Adipose tissue (tissue), 3 donors: ENCODE measurements around the gene PCDHA7. TPM values are rescaled to one million over a fixed set of nuclear protein-coding genes. Genes with fewer than 3 reads are reported as not detected.

Source experiments
- H3K27ac ChIP-seq: one replicate; pipeline ENCODE4 v1.5.1; 2013; ENCODE audit warnings: low read depth, low read length
- WGBS, 3 donors: extraction: QIAGEN DNeasy Blood & Tissue Kit; methylation state at CpG; one replicate each; pipeline ENCODE4 v1.1.7; 2013; 5-methylcytosine and 5-hydroxymethylcytosine counted together
- polyA plus RNA-seq, 3 donors: library from polyadenylated mRNA; stranded (reverse); fragments of 200-250 nt; gene quantifications; one replicate each; pipeline ENCODE4 v1.2.3, GENCODE V29; 2013
- donor health status: healthy with polysubstance abuse.
- donor health status: Bipolar disorder and iron deficiency.
- donor health status: healthy.

Gene PCDHA7
- polyA plus RNA-seq, 3 donors = 0.10 to 0.22 (median 0.14) TPM

DNA sequence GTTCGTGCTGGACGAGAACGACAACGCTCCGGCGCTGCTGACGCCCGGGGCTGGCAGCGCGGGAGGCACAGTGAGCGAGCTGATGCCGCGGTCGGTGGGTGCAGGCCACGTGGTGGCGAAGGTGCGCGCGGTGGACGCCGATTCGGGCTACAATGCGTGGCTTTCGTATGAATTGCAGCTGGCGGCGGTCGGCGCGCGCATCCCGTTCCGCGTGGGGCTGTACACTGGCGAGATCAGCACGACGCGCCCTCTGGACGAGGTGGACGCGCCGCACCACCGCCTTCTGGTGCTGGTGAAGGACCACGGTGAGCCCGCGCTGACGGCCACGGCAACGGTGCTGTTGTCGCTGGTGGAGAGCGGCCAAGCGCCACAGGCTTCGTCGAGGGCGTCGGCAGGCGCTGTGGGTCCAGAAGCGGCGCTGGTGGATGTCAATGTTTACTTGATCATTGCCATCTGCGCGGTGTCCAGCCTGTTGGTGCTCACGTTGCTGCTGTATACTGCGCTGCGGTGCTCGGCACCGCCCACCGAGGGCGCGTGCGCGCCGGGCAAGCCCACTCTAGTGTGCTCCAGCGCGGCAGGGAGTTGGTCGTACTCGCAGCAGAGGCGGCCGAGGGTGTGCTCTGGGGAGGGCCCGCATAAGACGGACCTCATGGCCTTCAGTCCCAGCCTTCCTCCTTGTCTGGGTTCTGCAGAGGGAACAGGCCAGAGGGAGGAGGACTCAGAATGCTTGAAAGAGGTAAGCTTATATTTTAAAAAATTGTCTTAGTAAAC is 50.0 kb downstream of the PCDHA7 start:
- H3K27ac ChIP-seq = no peak overlapping the region
- 30 to 41% (median 33%) methylated on average over 67 to 79 of the region's 79 CpGs for WGBS, 3 donors

Other genes starting within 250 kb of the PCDHA7 start
- gene CD14, start 201.1 kb upstream of the PCDHA7 start, polyA plus RNA-seq = 100 to 1,000 TPM in 1 of 3 donors, 10 to 100 TPM in 2; 14.1 to 162 (median 73.4) TPM
- gene TMCO6, start 194.8 kb upstream of the PCDHA7 start, polyA plus RNA-seq = 10 to 100 TPM; 12.6 to 18.7 (median 17.5) TPM
- 100 to 1,000 TPM in 2 of 3 donors, 10 to 100 TPM in 1; 89.9 to 200 (median 187) TPM for gene NDUFA2, start 186.6 kb upstream of the PCDHA7 start, polyA plus RNA-seq
- 10 to 100 TPM; 39.8 to 70.2 (median 65.8) TPM for gene IK, start 186.4 kb upstream of the PCDHA7 start, polyA plus RNA-seq
- 10 to 100 TPM; 12.1 to 16.9 (median 15.7) TPM for gene WDR55, start 169.4 kb upstream of the PCDHA7 start, polyA plus RNA-seq
- 1 to 10 TPM in 1 of 3 donors, under 1 TPM in 2; 0.68 to 1.4 (median 0.79) TPM for gene DND1, start 160.7 kb upstream of the PCDHA7 start, polyA plus RNA-seq
- gene HARS1, start 142.9 kb upstream of the PCDHA7 start, polyA plus RNA-seq = 10 to 100 TPM; 34.8 to 46.7 (median 44.6) TPM
- gene HARS2, start 142.8 kb upstream of the PCDHA7 start, polyA plus RNA-seq = 10 to 100 TPM; 12.0 to 14.5 (median 12.1) TPM
- gene ZMAT2, start 133.8 kb upstream of the PCDHA7 start, polyA plus RNA-seq = 10 to 100 TPM; 26.8 to 91.7 (median 67.9) TPM
- under 1 TPM in 2 of 3 donors, not detected in 1; 0.03 to 0.11 TPM for gene PCDHA1, start 48.1 kb upstream of the PCDHA7 start, polyA plus RNA-seq
- gene PCDHA2, start 39.4 kb upstream of the PCDHA7 start, polyA plus RNA-seq = under 1 TPM in 2 of 3 donors, not detected in 1; 0.03 to 0.09 TPM
- gene PCDHA3, start 33.2 kb upstream of the PCDHA7 start, polyA plus RNA-seq = under 1 TPM; 0.11 to 0.52 (median 0.12) TPM
- gene PCDHA4, start 27.2 kb upstream of the PCDHA7 start, polyA plus RNA-seq = 1 to 10 TPM in 1 of 3 donors, under 1 TPM in 2; under 0.01 to 1.7 (median 0.04) TPM
- gene PCDHA5, start 12.7 kb upstream of the PCDHA7 start, polyA plus RNA-seq = under 1 TPM; 0.06 to 0.13 (median 0.11) TPM
- gene PCDHA6, start 6.3 kb upstream of the PCDHA7 start, polyA plus RNA-seq = under 1 TPM in 2 of 3 donors, not detected in 1; 0.10 to 0.49 TPM
- under 1 TPM in 2 of 3 donors, not detected in 1; 0.01 to 0.07 TPM for gene PCDHA8, start 6.9 kb downstream of the PCDHA7 start, polyA plus RNA-seq
- gene PCDHA9, start 14.1 kb downstream of the PCDHA7 start, polyA plus RNA-seq = under 1 TPM in 1 of 3 donors, not detected in 2; 0.02 TPM
- gene PCDHA10, start 21.6 kb downstream of the PCDHA7 start, polyA plus RNA-seq = under 1 TPM in 2 of 3 donors, not detected in 1; 0.11 to 0.17 TPM
- under 1 TPM in 2 of 3 donors, not detected in 1; 0.03 to 0.15 TPM for gene PCDHA11, start 34.7 kb downstream of the PCDHA7 start, polyA plus RNA-seq
- under 1 TPM in 2 of 3 donors, not detected in 1; 0.03 to 0.21 TPM for gene PCDHA12, start 41.0 kb downstream of the PCDHA7 start, polyA plus RNA-seq
- gene PCDHA13, start 47.9 kb downstream of the PCDHA7 start, polyA plus RNA-seq = under 1 TPM; 0.11 to 0.25 (median 0.16) TPM
- gene PCDHAC1, start 92.0 kb downstream of the PCDHA7 start, polyA plus RNA-seq = under 1 TPM in 2 of 3 donors, not detected in 1; 0.03 to 0.28 TPM
- gene PCDHAC2, start 132.2 kb downstream of the PCDHA7 start, polyA plus RNA-seq = under 1 TPM; 0.11 to 0.28 (median 0.25) TPM
- under 1 TPM in 1 of 3 donors, not detected in 2; 0.05 TPM for gene PCDHB1, start 217.1 kb downstream of the PCDHA7 start, polyA plus RNA-seq